Loucy (cell line): ENCODE measurements around the gene ZNF282.

Experiments used
- H2AFZ ChIP-seq: fragments of 200-600 bp; sonication (generic); 2 replicates; pipeline ENCODE4 v1.6.0; 2016; ENCODE audit warnings: antibody characterized with exemption, mild to moderate bottlenecking, low read length, moderate library complexity
- H3F3A ChIP-seq: fragments of 200-600 bp; 2 replicates; pipeline ENCODE4 v1.6.0; 2016; ENCODE audit warnings: antibody characterized with exemption, low read depth, mild to moderate bottlenecking
- H3K27me3 ChIP-seq: fragments of 200-600 bp; sonication (generic); 2 replicates; pipeline ENCODE4 v1.6.1; 2014; ENCODE audit warnings: low read length, mild to moderate bottlenecking; ENCODE audit not compliant: insufficient read depth, poor library complexity, severe bottlenecking
- H3K36me3 ChIP-seq: fragments of 200-600 bp; sonication (generic); 2 replicates; pipeline ENCODE4 v1.6.1; 2016; ENCODE audit warnings: low read length; ENCODE audit not compliant: insufficient read depth
- H3K4me1 ChIP-seq: fragments of 200-600 bp; sonication (generic); 2 replicates; pipeline ENCODE4 v1.5.1; 2014; ENCODE audit warnings: low read length, mild to moderate bottlenecking; ENCODE audit not compliant: insufficient read depth, poor library complexity, severe bottlenecking
- H3K4me2 ChIP-seq: fragments of 200-600 bp; sonication (generic); 2 replicates; pipeline ENCODE4 v1.6.0; 2014; ENCODE audit warnings: antibody characterized with exemption, low read length, low read depth, mild to moderate bottlenecking; ENCODE audit not compliant: poor library complexity, severe bottlenecking
- H3K4me3 ChIP-seq: fragments of 200-600 bp; sonication (generic); 2 replicates; pipeline ENCODE4 v1.5.1; 2014; ENCODE audit warnings: low read length, mild to moderate bottlenecking, mixed read lengths; ENCODE audit not compliant: poor library complexity, severe bottlenecking
- H3K79me2 ChIP-seq: fragments of 200-600 bp; sonication (generic); 2 replicates; pipeline ENCODE4 v1.6.1; 2014; ENCODE audit warnings: low read length; ENCODE audit not compliant: insufficient read depth
- H3K9ac ChIP-seq: fragments of 200-600 bp; sonication (generic); 2 replicates; pipeline ENCODE4 v1.6.0; 2014; ENCODE audit warnings: mild to moderate bottlenecking, low read depth, low read length, moderate library complexity; ENCODE audit not compliant: poor library complexity, severe bottlenecking
- H3K9me2 ChIP-seq: fragments of 200-600 bp; sonication (generic); replicated peaks from 2 replicates; pipeline ENCODE4 v1.6.1; 2016; ENCODE audit warnings: low read depth, low read length, mixed read lengths
- H3K9me3 ChIP-seq: fragments of 200-600 bp; sonication (generic); 2 replicates; pipeline ENCODE4 v1.6.1; 2014; ENCODE audit warnings: mild to moderate bottlenecking, antibody characterized with exemption, low read length, low read depth; ENCODE audit not compliant: insufficient read depth
- H4K20me1 ChIP-seq: fragments of 200-600 bp; sonication (generic); 2 replicates; pipeline ENCODE4 v1.6.0; 2014; ENCODE audit warnings: antibody characterized with exemption, low read length, mild to moderate bottlenecking; ENCODE audit not compliant: insufficient read depth, poor library complexity, severe bottlenecking
- CTCF ChIP-seq: fragments of 200-600 bp; sonication (generic); conservative IDR thresholded peaks from 2 replicates; pipeline ENCODE4 v1.5.1; 2014; ENCODE audit warnings: mild to moderate bottlenecking, antibody characterized with exemption, low read length
- EZH2phosphoT487 ChIP-seq: fragments of 200-600 bp; IDR thresholded peaks from 2 replicates; pipeline ENCODE4 v1.6.1; 2018; ENCODE audit warnings: antibody characterized with exemption, mild to moderate bottlenecking, moderate library complexity, borderline replicate concordance

Gene ZNF282

GRCh38 chr7:149150981-149151380, 44.4 kb upstream of the ZNF282 start:
- Histone ChIP-seq H4K20me1 (peaks cover 21% of the 10 kb centered on the region), H3K4me3 (no peak overlapping the region), H3K4me1 (peaks cover 11% of the 10 kb centered on the region), H3K4me2 (peak overlapping the region; percentile 55), H3K9me2 (no peaks in the 10 kb centered on the region), H3K36me3 (peaks cover 8% of the 10 kb centered on the region; the same call in 1 of the 2 replicates), H3K9me3 (no peaks in the 10 kb centered on the region), H2AFZ (no peak overlapping the region), H3K79me2 (peaks cover 63% of the 10 kb centered on the region), H3K27me3 (no peaks in the 10 kb centered on the region), H3F3A (no peaks in the 10 kb centered on the region), H3K9ac (no peak overlapping the region)
- TF ChIP-seq EZH2phosphoT487 = no peak
- TF ChIP-seq CTCF = no peak

GRCh38 chr7:149153346-149153745, 42.0 kb upstream of the ZNF282 start:
- TF ChIP-seq EZH2phosphoT487 = no peak
- TF ChIP-seq CTCF = no peak
- no peak overlapping the region for H3K4me2 ChIP-seq
- H3K27me3 ChIP-seq = no peaks in the 10 kb centered on the region
- peaks cover 50% of the 10 kb centered on the region for H3K79me2 ChIP-seq
- no peaks in the 10 kb centered on the region for H3K9me3 ChIP-seq
- peaks cover 17% of the 10 kb centered on the region for H4K20me1 ChIP-seq
- H3K36me3 ChIP-seq = peaks cover 18% of the 10 kb centered on the region; the same call in 1 of the 2 replicates
- H2AFZ ChIP-seq = no peak overlapping the region
- H3K4me1 ChIP-seq = peaks cover 9% of the 10 kb centered on the region
- H3K9me2 ChIP-seq = no peaks in the 10 kb centered on the region
- no peaks in the 10 kb centered on the region for H3F3A ChIP-seq
- H3K4me3 ChIP-seq = no peak overlapping the region
- no peak overlapping the region for H3K9ac ChIP-seq

GRCh38 chr7:149154056-149154455, 41.3 kb upstream of the ZNF282 start:
- no peak overlapping the region for H3K4me2 ChIP-seq
- H3K4me3 ChIP-seq = no peak overlapping the region
- no peaks in the 10 kb centered on the region for H3K9me3 ChIP-seq
- H3K9me2 ChIP-seq = no peaks in the 10 kb centered on the region
- H4K20me1 ChIP-seq = peaks cover 11% of the 10 kb centered on the region
- TF ChIP-seq CTCF (no peak), EZH2phosphoT487 (no peak)
- H3K79me2 ChIP-seq = peaks cover 45% of the 10 kb centered on the region
- H3K4me1 ChIP-seq = peaks cover 4% of the 10 kb centered on the region
- H3K9ac ChIP-seq = no peak overlapping the region
- H3F3A ChIP-seq = no peaks in the 10 kb centered on the region
- peaks cover 18% of the 10 kb centered on the region; the same call in 1 of the 2 replicates for H3K36me3 ChIP-seq
- no peaks in the 10 kb centered on the region for H3K27me3 ChIP-seq
- no peak overlapping the region for H2AFZ ChIP-seq
